ENCODE measurements around the gene ADAMTSL1. TPM values are rescaled to one million over a fixed set of nuclear protein-coding genes. Genes with fewer than 3 reads are reported as not detected.
A peak's percentile ranks its signal among the peaks of the same experiment; 100 is the strongest.

The ADAMTSL1 gene, protein sequence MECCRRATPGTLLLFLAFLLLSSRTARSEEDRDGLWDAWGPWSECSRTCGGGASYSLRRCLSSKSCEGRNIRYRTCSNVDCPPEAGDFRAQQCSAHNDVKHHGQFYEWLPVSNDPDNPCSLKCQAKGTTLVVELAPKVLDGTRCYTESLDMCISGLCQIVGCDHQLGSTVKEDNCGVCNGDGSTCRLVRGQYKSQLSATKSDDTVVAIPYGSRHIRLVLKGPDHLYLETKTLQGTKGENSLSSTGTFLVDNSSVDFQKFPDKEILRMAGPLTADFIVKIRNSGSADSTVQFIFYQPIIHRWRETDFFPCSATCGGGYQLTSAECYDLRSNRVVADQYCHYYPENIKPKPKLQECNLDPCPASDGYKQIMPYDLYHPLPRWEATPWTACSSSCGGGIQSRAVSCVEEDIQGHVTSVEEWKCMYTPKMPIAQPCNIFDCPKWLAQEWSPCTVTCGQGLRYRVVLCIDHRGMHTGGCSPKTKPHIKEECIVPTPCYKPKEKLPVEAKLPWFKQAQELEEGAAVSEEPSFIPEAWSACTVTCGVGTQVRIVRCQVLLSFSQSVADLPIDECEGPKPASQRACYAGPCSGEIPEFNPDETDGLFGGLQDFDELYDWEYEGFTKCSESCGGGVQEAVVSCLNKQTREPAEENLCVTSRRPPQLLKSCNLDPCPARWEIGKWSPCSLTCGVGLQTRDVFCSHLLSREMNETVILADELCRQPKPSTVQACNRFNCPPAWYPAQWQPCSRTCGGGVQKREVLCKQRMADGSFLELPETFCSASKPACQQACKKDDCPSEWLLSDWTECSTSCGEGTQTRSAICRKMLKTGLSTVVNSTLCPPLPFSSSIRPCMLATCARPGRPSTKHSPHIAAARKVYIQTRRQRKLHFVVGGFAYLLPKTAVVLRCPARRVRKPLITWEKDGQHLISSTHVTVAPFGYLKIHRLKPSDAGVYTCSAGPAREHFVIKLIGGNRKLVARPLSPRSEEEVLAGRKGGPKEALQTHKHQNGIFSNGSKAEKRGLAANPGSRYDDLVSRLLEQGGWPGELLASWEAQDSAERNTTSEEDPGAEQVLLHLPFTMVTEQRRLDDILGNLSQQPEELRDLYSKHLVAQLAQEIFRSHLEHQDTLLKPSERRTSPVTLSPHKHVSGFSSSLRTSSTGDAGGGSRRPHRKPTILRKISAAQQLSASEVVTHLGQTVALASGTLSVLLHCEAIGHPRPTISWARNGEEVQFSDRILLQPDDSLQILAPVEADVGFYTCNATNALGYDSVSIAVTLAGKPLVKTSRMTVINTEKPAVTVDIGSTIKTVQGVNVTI (N-terminal part only)
- polyA plus RNA-seq (ENCODE audit: insufficient read length in 3 of 3), result 10 to 100 TPM; 12.1 to 18.2 (median 14.2) TPM
- long read RNA-seq, donor 1, partial matches to known transcripts, result 0 of 2 reads
- long read RNA-seq, donor 1, other reads (novel, unspliced or antisense), result 0 of 2 reads
- long read RNA-seq, donor 2, transcript ADAMTSL1-208 (5 exons, 931 nt), result major isoform, 5 of 5 reads
- long read RNA-seq, donor 2, partial matches to known transcripts, result 0 of 5 reads
- long read RNA-seq, donor 2, other reads (novel, unspliced or antisense), result 0 of 5 reads
- long read RNA-seq, donor 3, full-length matches to known transcripts, result 2 of 2 reads
- long read RNA-seq, donor 3, partial matches to known transcripts, result 0 of 2 reads
- long read RNA-seq, donor 3, other reads (novel, unspliced or antisense), result 0 of 2 reads
- long read RNA-seq, donor 4, result 0 reads
- long read RNA-seq, donor 5, result 0 reads
- long read RNA-seq, donor 6, result 0 reads
- long read RNA-seq, donor 7, full-length matches to known transcripts, result 1 of 1 reads
- long read RNA-seq, donor 7, partial matches to known transcripts, result 0 of 1 reads
- long read RNA-seq, donor 7, other reads (novel, unspliced or antisense), result 0 of 1 reads
- long read RNA-seq, donor 8, partial matches to known transcripts, result 0 of 3 reads
- long read RNA-seq, donor 8, other reads (novel, unspliced or antisense), result 0 of 3 reads
- long read RNA-seq, donor 9, result 0 reads
- long read RNA-seq, donor 10, partial matches to known transcripts, result 0 of 1 reads
- long read RNA-seq, donor 10, other reads (novel, unspliced or antisense), result 0 of 1 reads
- long read RNA-seq, donor 11, partial matches to known transcripts, result 0 of 1 reads
- long read RNA-seq, donor 11, other reads (novel, unspliced or antisense), result 0 of 1 reads
- long read RNA-seq, donor 12, result 0 reads
- long read RNA-seq, donor 13, result 0 reads
- long read RNA-seq, donor 14, result 0 reads
- long read RNA-seq, donor 15, result 0 reads
- long read RNA-seq, donor 16, partial matches to known transcripts, result 6 of 6 reads
- long read RNA-seq, donor 16, other reads (novel, unspliced or antisense), result 0 of 6 reads

DNA sequence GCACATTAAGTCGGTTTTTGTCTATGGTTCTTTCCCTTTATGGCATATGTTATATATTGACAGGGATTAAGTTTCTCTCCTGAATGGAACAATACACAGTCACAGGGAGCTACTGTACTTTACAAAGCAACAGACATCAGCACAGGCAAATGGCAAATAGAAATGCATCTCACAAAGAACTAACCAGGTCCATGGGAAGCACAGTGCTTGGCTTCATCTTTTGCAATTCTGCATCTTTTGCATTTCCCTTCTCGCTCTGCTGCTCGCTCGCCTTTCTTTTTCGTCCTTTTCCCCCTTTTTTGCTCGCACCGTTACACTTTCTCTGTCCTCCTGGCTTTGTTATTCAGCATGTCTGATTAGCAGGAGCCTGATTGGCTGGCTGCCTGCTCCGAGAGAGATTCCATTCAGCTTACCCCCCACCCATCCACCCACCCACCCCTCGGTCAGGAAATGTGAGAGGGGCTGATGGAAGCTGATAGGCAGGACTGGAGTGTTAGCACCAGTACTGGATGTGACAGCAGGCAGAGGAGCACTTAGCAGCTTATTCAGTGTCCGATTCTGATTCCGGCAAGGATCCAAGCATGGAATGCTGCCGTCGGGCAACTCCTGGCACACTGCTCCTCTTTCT lies at the start of gene ADAMTSL1:
Gene ADAMTSL1, plus strand, starts transcription at position 502 of the 628 bp plus-strand sequence. Its CDS starts 80 bp downstream, at position 582.
- peak; percentile 21 to 58 (median 39) for DNase-seq (ENCODE audit: extremely low read depth in 1 of 11, low read depth in 9 of 11, low spot score in 4 of 11)

DNA sequence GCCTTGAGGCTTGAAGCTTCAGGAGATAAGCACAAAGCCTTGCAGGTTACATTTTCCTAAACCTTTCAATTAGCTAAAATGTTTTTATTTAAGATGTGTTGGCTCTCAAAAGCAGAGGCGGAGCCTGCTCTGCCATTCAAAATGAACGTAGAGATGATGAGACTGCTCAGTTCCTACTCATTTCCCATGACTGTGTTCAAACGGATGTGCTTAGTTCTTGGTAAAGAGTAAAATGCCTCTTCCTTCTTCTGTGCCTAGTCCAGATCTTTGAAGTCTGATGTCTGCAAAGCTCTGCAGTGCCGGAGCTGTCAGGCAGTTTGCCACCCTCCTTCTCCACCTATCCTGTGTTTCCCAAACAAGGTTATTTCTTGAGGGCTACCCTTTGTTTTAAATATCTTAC lies 46.3 kb upstream of the ADAMTSL1 start:
- DNase-seq (ENCODE audit: extremely low read depth in 1 of 11, low read depth in 9 of 11, low spot score in 4 of 11), result no peak

DNA sequence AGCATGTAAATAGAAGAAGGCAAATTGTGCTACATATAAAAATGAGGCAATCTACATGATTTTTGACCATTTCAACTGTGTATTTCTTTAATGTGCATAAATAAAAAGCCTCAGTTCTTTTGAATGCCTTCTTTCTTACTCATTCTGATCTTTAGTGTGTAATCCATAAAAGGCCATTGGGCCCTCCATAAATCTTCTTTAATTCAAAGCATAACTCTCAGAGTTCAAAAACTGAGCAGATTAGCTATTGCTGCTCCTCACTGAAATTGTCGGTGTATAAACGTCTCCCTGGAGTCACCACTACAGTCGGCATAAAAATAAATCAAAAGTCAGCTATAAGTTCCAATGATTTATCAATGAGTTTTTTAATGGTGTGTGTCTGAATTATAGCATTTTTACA lies 45.3 kb upstream of the ADAMTSL1 start:
- peak in 1 of 11 donors; percentile 6 for DNase-seq (ENCODE audit: extremely low read depth in 1 of 11, low read depth in 9 of 11, low spot score in 4 of 11)

DNA sequence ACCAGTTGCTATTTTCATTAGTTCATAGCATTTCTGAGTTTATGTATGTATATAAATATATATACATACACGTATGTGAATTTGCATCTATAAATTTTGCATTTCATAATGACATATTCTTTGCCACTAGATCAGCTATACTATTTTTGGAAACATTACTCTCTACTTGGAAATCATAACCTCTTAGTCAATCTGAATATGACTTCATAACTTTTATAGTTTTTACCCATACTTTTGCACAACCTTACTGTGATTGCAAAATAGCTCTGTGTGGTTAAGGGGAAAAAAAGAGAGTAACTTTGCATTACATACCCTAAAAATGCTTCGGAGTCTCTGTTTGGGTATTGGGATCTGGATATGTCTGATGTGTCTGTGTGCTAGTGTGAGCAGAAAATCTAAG lies 44.9 kb upstream of the ADAMTSL1 start:
- no peak for DNase-seq (ENCODE audit: extremely low read depth in 1 of 11, low read depth in 9 of 11, low spot score in 4 of 11)

DNA sequence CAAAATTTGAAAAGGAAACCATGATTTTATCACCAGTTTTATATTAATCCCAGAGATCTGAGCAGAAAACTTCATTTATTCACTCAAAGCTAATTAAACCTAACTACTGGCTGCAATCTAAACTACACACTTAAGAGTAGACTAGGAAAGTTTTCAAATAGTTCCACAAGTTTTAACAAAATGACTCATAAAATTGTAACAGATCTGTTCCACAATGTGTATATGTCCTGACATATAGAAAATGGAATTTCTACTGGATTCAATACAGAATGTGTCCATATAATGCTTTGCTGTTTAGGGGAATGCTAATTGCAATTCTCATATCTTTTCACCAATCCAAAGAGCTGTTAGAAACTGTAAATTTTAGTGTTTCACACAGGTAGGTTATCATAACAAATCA lies 40.3 kb upstream of the ADAMTSL1 start:
- no peak for DNase-seq (ENCODE audit: extremely low read depth in 1 of 11, low read depth in 9 of 11, low spot score in 4 of 11)

DNA sequence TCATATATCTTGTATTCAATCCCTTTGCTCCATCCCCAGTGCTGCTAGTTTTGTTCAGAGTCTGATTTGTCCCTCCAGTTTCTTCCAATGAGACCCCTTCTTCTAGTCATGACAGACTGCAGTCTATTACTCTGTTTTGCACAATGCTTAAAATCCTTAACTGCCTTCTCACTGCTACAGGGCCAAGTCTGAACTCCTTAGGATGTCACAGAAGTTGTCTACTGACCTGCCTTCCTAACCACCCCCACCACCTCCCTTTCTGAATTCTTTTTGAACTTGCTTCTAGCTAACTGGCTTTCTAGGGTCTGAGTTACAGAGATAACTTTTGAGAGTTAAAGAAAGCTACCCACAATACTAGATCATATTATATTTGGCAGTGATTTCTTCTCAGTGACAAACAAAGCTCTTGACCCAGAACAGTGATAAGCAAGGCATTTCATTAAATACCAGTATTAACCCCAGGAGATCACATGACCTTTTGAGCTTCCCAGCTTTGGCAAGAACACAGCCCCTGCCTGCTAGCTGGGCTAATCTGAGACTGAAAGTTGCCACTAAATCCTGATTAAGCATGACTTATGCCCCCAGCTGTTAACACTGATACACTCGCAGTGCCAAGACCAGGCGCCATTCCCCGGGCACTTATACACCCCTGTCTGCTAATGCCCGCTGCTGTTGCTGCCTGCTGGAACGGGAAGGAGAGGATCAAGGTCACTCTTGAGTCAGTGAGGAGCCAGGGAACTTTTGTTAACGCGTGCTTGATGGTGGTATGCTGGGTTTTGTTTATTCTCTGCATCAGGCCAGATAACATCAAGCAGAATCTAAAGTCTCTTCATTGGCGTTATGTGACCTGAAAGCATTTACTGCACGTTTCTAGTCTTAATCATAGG lies 36.4 kb upstream of the ADAMTSL1 start:
- peak in 7 of 11 donors; percentile 6 to 29 (median 24) for DNase-seq (ENCODE audit: extremely low read depth in 1 of 11, low read depth in 9 of 11, low spot score in 4 of 11)

DNA sequence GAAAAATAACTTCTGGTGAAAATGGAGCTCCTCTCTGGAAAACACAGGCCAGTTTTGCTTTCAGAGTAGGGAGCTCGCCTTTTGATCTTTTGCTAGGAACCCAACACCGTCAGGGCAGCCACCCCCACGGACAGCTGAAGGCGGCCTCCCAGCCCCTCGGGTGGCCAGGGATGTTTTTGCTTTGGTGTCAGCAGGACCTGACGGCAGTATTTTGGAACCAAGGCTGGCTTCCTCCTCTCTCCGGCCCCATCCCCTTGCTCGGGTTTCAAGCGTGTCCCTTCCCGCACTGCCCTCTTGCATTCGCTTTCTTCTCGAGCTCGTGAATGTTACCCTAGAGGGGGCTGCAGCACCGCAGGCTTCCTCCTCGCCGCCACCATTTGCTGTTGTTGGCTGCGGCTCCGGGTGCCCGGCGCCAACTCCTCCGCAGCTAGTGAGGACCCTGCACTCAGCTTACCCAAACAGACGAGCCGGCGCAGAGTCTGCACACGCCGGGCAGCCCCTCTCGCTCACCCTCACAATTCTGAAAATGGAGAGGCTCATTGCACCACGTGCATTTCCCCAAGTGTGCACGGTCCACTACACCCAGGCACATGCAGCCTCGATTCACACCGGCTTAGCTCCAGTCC lies 35.5 kb upstream of the ADAMTSL1 start:
- DNase-seq (ENCODE audit: extremely low read depth in 1 of 11, low read depth in 9 of 11, low spot score in 4 of 11), result peak in 9 of 11 donors; percentile 49 to 74 (median 63)

DNA sequence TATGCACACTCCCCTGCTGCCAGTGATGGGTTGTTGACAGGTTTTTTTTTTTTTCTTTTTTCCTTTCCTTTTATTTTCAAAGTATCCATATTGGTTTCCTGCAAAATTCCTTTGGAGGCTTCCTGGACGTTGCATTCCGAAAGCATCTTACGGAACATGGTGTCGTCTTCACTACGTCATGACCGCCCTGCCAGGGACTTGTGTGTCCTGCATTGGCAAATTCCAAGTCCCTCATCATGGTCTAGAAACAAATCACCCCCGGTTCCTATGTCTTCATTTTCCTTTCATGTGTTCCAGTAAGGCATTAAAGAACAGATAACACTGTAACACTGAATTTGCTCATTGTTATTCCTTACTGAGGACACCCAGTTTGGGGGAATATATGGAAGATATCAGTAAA lies 35.0 kb upstream of the ADAMTSL1 start:
- DNase-seq (ENCODE audit: extremely low read depth in 1 of 11, low read depth in 9 of 11, low spot score in 4 of 11), result peak in 2 of 11 donors; percentile 7 to 9

DNA sequence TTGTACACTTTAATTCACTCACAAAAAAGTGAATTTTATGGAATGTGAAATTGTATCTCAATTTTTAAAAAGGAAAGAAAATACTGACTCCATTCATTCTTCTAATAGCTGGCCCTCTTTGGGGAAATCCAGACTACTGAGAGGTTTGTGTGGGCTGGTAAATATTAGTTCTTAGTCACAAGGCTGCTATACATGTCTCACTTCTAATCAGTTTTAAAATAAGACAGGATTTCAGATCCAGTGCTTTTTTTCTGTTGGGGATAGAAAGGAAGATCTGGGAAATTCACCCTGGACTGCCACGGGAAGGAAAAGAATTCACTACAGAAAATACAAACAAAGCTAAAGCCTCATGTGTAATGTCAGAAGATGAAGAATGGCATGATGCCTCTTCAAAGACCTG lies 32.7 kb upstream of the ADAMTSL1 start:
- no peak for DNase-seq (ENCODE audit: extremely low read depth in 1 of 11, low read depth in 9 of 11, low spot score in 4 of 11)

DNA sequence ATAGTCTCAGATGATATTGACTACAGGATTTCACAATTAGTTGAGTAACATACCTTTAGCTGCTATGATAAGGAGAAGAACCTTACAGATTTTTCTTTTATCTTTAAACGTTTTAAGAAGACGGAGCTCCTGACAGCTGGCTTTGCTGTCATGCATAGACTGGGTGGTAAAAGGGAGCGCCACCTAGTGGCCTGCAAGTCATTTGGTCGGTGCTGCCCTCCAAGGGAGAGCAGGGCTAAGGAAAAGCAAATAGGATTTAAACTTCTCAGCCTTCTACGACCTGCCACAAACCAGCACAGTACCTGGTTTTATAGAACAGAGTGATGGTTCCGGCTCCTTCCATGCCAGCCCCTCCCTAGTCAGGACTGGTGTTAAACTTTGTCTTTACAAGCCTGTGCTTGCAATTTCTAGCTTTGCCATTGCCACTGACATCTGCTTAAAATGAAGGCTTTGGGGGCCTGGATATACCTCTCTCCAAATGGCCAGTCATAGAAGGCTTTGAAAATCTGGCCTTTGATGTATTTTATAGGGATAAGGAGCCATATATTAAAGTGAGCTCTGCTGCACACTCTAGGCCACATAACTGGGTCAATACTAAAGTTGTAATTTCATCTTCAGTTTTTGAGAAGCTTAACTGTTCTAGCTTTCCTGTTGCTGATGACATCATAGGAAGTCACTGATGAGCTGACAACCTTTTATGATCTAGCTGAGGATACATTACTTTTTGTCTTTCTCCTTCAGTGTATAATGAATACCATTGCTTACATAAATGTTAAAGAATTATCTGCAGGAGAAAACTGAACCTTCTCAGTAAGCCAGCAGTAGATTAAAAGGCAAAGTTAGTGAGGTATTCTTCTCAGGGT lies 31.1 kb upstream of the ADAMTSL1 start:
- peak in 10 of 11 donors; percentile 45 to 71 (median 60) for DNase-seq (ENCODE audit: extremely low read depth in 1 of 11, low read depth in 9 of 11, low spot score in 4 of 11)

DNA sequence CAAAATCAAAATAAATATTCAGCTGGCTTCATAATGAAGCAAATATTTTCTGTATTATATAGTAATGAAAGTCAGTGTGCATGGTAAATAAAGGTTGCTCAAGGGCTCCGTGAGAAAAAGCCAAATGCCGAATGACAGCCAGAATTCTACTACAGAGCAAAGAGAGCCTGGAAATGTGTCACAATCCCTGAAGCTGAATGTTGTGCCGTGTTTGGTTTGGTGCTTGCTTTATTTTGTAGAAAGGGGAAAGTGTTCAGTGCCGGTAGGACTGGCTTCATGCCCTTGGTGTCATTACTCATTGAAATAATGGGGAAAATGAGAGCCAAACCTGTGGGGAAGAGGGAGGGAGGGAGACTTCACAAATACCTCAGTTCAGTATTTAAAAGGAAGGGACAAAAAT lies 26.8 kb upstream of the ADAMTSL1 start:
- no peak for DNase-seq (ENCODE audit: extremely low read depth in 1 of 11, low read depth in 9 of 11, low spot score in 4 of 11)

DNA sequence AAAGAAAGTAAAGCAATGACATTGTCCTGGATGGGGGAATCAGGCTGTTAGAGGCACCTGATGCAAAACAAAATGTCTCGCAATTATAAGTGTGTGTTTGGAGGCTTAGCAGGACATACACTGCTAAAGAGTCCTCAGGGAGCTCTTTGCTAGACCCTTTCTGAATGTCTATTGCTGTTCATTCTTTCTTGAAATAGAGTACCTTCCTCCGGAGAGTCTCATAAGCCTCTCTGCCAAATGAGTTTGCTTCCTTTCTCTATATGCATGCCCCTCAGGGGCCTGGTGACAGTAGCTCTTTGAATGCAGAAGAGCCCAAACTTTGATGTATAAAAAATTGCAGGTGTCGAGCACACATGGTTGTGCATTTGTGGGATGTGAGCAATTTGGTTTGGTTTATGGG lies 26.4 kb upstream of the ADAMTSL1 start:
- DNase-seq (ENCODE audit: extremely low read depth in 1 of 11, low read depth in 9 of 11, low spot score in 4 of 11), result no peak

DNA sequence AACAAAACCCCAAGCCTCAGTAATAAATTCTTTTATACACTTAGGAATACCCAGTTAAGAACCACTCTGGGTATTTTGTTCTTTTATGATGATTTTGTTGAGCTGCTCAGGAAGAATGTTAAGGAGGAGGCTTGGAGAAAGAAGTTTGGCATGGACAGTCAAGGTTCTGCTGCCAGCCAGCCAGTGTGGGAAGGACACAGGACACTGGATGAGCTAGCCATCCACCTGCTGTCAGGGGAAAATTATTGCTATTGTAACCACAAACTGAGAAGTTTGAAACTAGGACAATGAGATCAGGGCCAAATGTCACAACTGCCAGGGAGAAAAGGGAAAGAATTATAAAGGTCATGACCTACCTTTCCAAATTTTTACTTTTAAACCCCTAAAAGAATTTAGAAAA lies 25.9 kb upstream of the ADAMTSL1 start:
- DNase-seq (ENCODE audit: extremely low read depth in 1 of 11, low read depth in 9 of 11, low spot score in 4 of 11), result no peak

DNA sequence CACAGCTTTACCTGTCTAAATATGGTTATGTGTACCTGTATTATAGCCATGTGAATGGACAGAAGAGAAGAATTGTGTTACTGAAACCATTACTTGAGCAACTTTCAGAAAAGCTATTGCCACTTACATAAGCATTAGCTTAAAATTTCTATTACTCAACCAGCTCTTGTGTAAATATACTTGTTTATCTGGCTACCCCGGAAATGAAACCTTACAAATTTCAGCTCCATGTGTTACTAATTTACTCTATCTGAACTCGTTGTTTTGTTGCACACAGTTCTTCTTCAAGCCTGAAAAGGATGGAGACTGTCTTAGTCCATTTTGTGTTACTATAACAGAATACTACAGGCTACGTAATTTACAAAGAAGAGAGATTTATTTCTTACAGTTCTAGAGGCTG lies 22.5 kb upstream of the ADAMTSL1 start:
- no peak for DNase-seq (ENCODE audit: extremely low read depth in 1 of 11, low read depth in 9 of 11, low spot score in 4 of 11)
